Inflammatory macrophage treated with lipopolysaccharide for 1 hour (primary cell): ENCODE results near the gene TNS1.
"Not testable (repeated sequence)": the region's sequence is repeated elsewhere in the genome, so short reads cannot be mapped to it uniquely, and the experiment has no call there.

Experiments used
- DNase-seq, 2 donors: peaks; one replicate each; pipeline ENCODE4 v3.0.0-alpha.2; 2020 to 2022

TNS1 gene

GRCh38 chr2:218002845-218003180 is at the start of gene TNS1:
TNS1 (minus strand) TSS chr2:218002995; CDS start chr2:218002872, 123 bp downstream.
- DNase-seq: no peak

GRCh38 chr2:218051903-218052302 is 49.1 kb upstream of the TNS1 start:
- DNase-seq: no peak

GRCh38 chr2:218047536-218048225 is 44.9 kb upstream of the TNS1 start:
- peak; percentile 53 to 60 for DNase-seq

- peak; percentile 91 to 92 for DNase-seq
Measured at GRCh38 chr2:218046238-218046637, 43.4 kb upstream of the TNS1 start.

GRCh38 chr2:218044599-218044998 is 41.8 kb upstream of the TNS1 start:
- not testable (repeated sequence) for DNase-seq

- no peak for DNase-seq
Measured at GRCh38 chr2:218043701-218044109, 40.9 kb upstream of the TNS1 start.

- DNase-seq: no peak
Measured at GRCh38 chr2:218043100-218043499, 40.3 kb upstream of the TNS1 start.

- no peak for DNase-seq
Measured at GRCh38 chr2:218041302-218042168, 38.7 kb upstream of the TNS1 start.

GRCh38 chr2:218040883-218041282 is 38.1 kb upstream of the TNS1 start:
- DNase-seq: no peak

GRCh38 chr2:218039171-218039570 is 36.4 kb upstream of the TNS1 start:
- DNase-seq: no peak

GRCh38 chr2:218036371-218036770 is 33.6 kb upstream of the TNS1 start:
- peak; percentile 52 to 69 for DNase-seq

- DNase-seq: no peak
Measured at GRCh38 chr2:218035463-218036100, 32.8 kb upstream of the TNS1 start.

- peak; percentile 49 to 66 for DNase-seq
Measured at GRCh38 chr2:218034497-218035213, 31.9 kb upstream of the TNS1 start.

GRCh38 chr2:218033590-218034496 is 31.0 kb upstream of the TNS1 start:
- no peak for DNase-seq

GRCh38 chr2:218033208-218033589 is 30.4 kb upstream of the TNS1 start:
- no peak for DNase-seq

- no peak for DNase-seq
Measured at GRCh38 chr2:218032336-218033171, 29.8 kb upstream of the TNS1 start.

- DNase-seq: no peak
Measured at GRCh38 chr2:218031771-218032257, 29.0 kb upstream of the TNS1 start.

GRCh38 chr2:218031261-218031660 is 28.5 kb upstream of the TNS1 start:
- DNase-seq: no peak

GRCh38 chr2:218030409-218031195 is 27.8 kb upstream of the TNS1 start:
- DNase-seq: no peak
